CD1c-positive myeloid dendritic cell (primary cell): ENCODE measurements around the gene TXN2.
"Not testable (repeated sequence)": the region's sequence is repeated elsewhere in the genome, so short reads cannot be mapped to it uniquely, and the experiment has no call there.

Source experiments
- DNase-seq: peaks from one replicate; pipeline ENCODE4 v3.0.0-alpha.2; 2016; ENCODE audit errors: extremely low spot score

The TXN2 gene

GRCh38 chr22:36431977-36432376 lies 49.5 kb downstream of the TXN2 start:
- DNase-seq, result no peak

GRCh38 chr22:36430863-36431262 lies 50.6 kb downstream of the TXN2 start:
- DNase-seq, result no peak

GRCh38 chr22:36427952-36428351 lies 53.5 kb downstream of the TXN2 start:
- not testable (repeated sequence) for DNase-seq

- DNase-seq, result peak; percentile 72
These were observed 55.4 kb downstream of the TXN2 start for GRCh38 chr22:36425977-36426523.

- no peak for DNase-seq
These were observed 56.4 kb downstream of the TXN2 start for GRCh38 chr22:36424901-36425579.

- DNase-seq, result not testable (repeated sequence)
These were observed 57.0 kb downstream of the TXN2 start for GRCh38 chr22:36424466-36424865.

- DNase-seq, result peak; percentile 70
These were observed 57.7 kb downstream of the TXN2 start for GRCh38 chr22:36423461-36424404.

GRCh38 chr22:36422287-36423014 lies 59.0 kb downstream of the TXN2 start:
- DNase-seq, result no peak

GRCh38 chr22:36419912-36420882 lies 61.2 kb downstream of the TXN2 start:
- DNase-seq, result no peak

- peak; percentile 69 for DNase-seq
These were observed 62.1 kb downstream of the TXN2 start for GRCh38 chr22:36419177-36419911.

- DNase-seq, result no peak
These were observed 64.2 kb downstream of the TXN2 start for GRCh38 chr22:36417281-36417686.
